ENCODE results near the gene FKBP10.
"Not testable (repeated sequence)": the region's sequence is repeated elsewhere in the genome, so short reads cannot be mapped to it uniquely, and the experiment has no call there.

FKBP10 gene, protein sequence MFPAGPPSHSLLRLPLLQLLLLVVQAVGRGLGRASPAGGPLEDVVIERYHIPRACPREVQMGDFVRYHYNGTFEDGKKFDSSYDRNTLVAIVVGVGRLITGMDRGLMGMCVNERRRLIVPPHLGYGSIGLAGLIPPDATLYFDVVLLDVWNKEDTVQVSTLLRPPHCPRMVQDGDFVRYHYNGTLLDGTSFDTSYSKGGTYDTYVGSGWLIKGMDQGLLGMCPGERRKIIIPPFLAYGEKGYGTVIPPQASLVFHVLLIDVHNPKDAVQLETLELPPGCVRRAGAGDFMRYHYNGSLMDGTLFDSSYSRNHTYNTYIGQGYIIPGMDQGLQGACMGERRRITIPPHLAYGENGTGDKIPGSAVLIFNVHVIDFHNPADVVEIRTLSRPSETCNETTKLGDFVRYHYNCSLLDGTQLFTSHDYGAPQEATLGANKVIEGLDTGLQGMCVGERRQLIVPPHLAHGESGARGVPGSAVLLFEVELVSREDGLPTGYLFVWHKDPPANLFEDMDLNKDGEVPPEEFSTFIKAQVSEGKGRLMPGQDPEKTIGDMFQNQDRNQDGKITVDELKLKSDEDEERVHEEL

DNA sequence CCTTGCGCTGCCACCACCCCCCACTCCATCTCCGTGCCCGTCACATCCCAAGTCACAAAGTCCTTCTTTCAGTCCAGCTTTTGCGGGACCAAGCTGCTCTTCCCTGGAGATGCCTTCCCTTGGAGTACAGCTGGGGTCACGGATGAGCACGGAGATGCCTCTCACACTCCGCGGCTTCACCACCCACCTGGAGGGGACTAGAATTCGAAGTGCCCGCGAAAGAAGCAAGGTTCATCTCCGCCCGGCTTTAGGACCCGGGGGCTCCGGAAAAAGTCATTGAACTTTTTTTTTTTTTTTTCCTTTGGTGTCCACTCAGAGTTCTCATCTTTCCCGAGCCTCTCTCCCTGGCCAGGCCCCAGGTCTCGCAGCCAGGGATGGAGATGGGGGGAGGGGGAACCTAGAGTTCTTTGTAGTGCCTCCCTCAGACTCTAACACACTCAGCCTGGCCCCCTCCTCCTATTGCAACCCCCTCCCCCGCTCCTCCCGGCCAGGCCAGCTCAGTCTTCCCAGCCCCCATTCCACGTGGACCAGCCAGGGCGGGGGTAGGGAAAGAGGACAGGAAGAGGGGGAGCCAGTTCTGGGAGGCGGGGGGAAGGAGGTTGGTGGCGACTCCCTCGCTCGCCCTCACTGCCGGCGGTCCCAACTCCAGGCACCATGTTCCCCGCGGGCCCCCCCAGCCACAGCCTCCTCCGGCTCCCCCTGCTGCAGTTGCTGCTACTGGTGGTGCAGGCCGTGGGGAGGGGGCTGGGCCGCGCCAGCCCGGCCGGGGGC lies at the start of gene FKBP10:
Gene FKBP10, plus strand, starts transcription at position 624 of the 771 bp plus-strand sequence. Its CDS starts 31 bp downstream, at position 655.
- DNase-seq (ENCODE audit: low read depth, low spot score): no peak

GRCh38 chr17:41763327-41763726 lies 49.5 kb upstream of the FKBP10 start:
- DNase-seq (ENCODE audit: low read depth, low spot score): no peak

GRCh38 chr17:41766135-41766534 lies 46.7 kb upstream of the FKBP10 start:
- no peak for DNase-seq (ENCODE audit: low read depth, low spot score)

DNA sequence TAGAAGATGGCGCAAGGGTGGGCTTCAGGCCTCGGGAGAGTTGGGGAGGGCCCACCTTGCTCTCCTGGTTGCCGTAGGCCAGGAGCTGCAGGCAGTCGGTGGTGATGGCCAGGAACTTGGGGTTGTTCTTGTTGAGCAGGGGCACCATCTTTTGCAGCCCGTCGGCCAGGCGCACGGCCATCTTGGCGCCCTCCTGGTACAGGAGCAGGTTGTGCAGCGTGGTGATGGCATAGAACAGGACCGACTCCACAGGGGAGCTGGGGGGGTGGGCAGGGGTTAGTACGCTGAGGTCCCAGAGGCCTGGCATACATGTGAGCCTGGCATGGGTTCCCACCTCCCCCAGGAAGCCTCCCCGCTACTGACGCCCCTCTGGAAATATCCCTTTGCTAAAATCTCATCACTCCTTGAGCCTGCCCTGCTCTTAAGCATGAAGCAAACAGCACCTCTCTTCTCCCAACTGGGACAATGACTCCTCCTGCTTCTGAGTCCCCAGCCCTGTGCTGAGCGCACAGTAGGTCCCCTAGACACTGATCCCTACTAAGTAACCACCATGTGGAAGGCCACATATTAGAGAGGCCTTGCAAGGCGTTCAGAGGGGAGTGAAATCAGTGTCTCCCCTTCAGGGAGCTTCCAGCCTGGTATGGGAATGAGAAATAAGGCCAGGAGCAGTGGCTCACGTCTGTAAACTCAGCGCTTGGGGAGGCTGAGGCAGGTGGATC lies 45.3 kb upstream of the FKBP10 start:
- no peak for DNase-seq (ENCODE audit: low read depth, low spot score)

GRCh38 chr17:41768682-41769288 lies 44.0 kb upstream of the FKBP10 start:
- no peak for DNase-seq (ENCODE audit: low read depth, low spot score)

- no peak for DNase-seq (ENCODE audit: low read depth, low spot score)
Measured at GRCh38 chr17:41769346-41769862, 43.4 kb upstream of the FKBP10 start.

DNA sequence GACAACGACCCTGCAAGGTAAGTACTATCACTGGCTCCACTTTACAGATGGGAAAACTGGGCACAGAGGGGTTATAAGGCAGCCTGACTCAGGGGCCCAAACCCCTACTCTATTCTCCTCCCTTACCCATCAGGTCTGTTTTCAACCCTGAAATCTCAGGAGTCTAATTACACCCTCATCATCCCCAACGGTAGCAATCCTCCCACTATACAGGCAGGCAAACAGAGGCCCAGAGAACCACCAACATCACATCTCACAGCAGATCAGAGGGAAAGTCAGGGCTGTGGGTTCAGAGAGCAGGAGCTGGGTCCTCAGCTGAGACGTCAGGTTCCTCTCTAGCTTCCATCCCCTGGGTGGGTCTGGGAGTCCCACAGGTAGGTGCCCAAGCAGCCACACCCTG lies 42.8 kb upstream of the FKBP10 start:
- DNase-seq (ENCODE audit: low read depth, low spot score): no peak

- DNase-seq (ENCODE audit: low read depth, low spot score): no peak
Measured at GRCh38 chr17:41771389-41772206, 41.2 kb upstream of the FKBP10 start.

GRCh38 chr17:41772218-41772585 lies 40.6 kb upstream of the FKBP10 start:
- DNase-seq (ENCODE audit: low read depth, low spot score): no peak

GRCh38 chr17:41772586-41773189 lies 40.1 kb upstream of the FKBP10 start:
- no peak for DNase-seq (ENCODE audit: low read depth, low spot score)

DNA sequence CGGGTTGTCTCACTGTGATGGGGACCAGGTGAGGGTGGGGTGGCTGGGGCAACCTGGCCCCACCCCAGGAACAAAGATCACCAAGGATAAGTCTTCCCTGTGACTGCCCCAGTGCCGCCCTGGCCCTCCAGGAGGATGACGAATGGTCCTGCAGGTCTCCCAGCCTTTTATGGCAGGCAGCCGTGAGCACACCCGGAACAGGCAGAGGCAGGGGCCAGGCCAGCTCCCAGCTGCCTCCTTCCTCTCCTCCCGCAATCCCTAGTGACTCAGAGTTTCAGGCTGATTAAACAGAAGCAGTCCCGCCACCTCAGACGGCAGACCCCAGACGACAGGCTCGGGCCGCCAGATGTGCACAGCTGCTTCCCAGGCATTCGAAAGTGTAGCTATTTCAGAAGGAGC lies 39.6 kb upstream of the FKBP10 start:
- no peak for DNase-seq (ENCODE audit: low read depth, low spot score)

GRCh38 chr17:41773731-41774193 lies 39.0 kb upstream of the FKBP10 start:
- DNase-seq (ENCODE audit: low read depth, low spot score): no peak

GRCh38 chr17:41775394-41776226 lies 37.2 kb upstream of the FKBP10 start:
- DNase-seq (ENCODE audit: low read depth, low spot score): no peak

DNA sequence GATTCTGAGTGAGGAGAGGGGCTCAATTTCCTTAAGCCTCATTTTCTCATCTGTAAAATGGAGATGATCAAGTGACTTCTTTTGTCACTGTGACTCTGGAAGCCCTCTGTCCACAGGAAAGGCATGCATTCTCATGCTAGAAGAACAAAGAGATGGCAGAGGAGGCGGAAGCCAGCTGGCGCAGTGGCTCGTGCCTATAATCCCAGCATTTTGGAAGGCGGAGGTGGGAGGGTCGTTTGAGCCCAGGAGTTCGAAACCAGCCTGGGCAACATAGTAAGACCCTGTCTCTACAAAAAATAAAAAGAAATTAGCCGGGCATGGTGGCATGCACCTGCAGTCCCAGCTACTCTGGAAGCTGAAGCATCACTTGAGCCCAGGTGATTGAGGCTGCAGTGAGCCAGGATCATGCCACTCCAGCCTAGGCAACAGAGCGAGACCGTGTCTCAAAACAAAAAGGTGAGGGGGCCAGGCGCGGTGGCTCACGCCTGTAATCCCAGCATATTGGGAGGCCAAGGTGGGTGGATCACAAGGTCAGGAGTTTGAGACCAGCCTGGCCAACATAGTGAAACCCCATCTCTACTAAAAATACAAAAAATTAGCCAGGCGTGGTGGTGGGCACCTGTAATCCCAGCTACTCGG lies 36.4 kb upstream of the FKBP10 start:
- DNase-seq (ENCODE audit: low read depth, low spot score): not testable (repeated sequence)

DNA sequence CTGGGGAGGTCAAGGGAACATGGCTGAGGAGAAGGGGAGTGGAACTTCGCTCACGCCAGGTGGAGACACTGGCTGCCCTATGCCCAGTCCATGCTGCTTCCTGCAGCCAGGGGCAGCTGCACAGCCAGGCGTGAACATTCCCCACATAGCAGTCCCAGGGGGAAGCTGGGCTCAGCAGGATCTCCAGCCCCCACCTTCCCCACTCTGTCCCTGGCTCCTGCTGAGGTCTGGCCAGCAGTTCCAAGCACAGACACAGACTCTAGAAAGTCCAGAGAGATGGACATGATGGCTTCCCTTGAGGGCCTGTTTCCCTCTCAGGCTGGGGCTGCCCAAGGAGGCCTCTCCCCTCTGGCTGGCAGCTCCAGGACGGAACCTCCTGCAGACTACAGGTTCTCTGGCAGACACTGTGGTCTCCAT lies 35.6 kb upstream of the FKBP10 start:
- no peak for DNase-seq (ENCODE audit: low read depth, low spot score)

DNA sequence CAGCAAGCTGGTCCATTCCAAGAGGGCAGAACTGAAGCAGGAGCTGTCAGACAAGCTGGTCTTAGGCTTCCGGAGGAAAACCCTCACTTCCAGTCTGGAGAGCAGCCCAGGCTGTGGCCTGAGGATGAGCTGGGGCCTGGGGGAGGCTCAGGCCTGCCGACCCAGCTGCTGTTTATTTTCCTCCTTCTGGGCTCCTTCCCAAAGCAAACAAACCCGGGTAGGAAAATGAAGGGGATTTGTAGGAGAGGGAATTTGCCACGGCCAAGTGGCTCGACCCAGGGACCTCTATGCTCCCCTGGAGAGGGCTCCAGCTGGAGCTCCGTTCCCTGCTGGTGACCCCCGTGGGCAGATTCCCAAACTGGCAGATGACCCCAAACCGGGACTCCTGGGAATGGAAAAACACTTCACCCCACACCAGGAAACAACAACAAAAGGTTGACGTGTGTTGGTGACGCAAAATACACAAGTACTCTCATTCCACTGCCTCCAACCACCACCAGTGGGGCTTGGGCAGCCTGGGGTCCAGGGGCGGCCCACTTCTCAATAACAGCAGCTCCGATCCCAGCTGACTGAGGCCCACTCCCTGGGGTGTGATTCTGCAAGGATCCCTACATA lies 35.1 kb upstream of the FKBP10 start:
- no peak for DNase-seq (ENCODE audit: low read depth, low spot score)

- DNase-seq (ENCODE audit: low read depth, low spot score): no peak
Measured at GRCh38 chr17:41779954-41780353, 32.9 kb upstream of the FKBP10 start.

All from activated CD4-positive, CD25-positive, alpha-beta regulatory T cell treated with anti-CD3 and anti-CD28 coated beads, Interleukin-2, amount 50 U/mL, for 16 hours (primary cell).